OCI-LY1 (cell line): Measurements from ENCODE around the gene ANKH.

ENCODE experiments used
- H2AFZ ChIP-seq: fragments of 200-600 bp; sonication (generic), shearing (Covaris generic); 2 replicates; pipeline ENCODE4 v1.6.0; 2014; ENCODE audit warnings: antibody characterized with exemption, mild to moderate bottlenecking, low read length
- H3F3A ChIP-seq: fragments of 200-600 bp; sonication (generic), shearing (Covaris generic); 2 replicates; pipeline ENCODE4 v1.6.0; 2014; ENCODE audit warnings: mild to moderate bottlenecking, antibody characterized with exemption, low read length, moderate library complexity; ENCODE audit not compliant: insufficient read depth
- H3K27ac ChIP-seq: fragments of 200-600 bp; sonication (generic); 2 replicates; pipeline ENCODE4 v1.5.1; 2014; ENCODE audit warnings: low read length, mixed run types, mild to moderate bottlenecking, low read depth; ENCODE audit not compliant: poor library complexity, severe bottlenecking
- H3K27me3 ChIP-seq: fragments of 200-600 bp; sonication (generic); 2 replicates; pipeline ENCODE4 v1.6.0; 2014; ENCODE audit warnings: antibody characterized with exemption, mild to moderate bottlenecking, low read length, moderate library complexity; ENCODE audit not compliant: insufficient read depth
- H3K36me3 ChIP-seq: fragments of 200-600 bp; sonication (generic); 2 replicates; pipeline ENCODE4 v1.6.1; 2014; ENCODE audit warnings: mild to moderate bottlenecking, antibody characterized with exemption, low read length, moderate library complexity, mixed read lengths; ENCODE audit not compliant: insufficient read depth
- H3K4me1 ChIP-seq: fragments of 200-600 bp; sonication (generic); 2 replicates; pipeline ENCODE4 v1.5.1; 2014; ENCODE audit warnings: mild to moderate bottlenecking, low read length, moderate library complexity; ENCODE audit not compliant: insufficient read depth, severe bottlenecking
- H3K4me2 ChIP-seq: fragments of 200-600 bp; sonication (generic), shearing (Covaris generic); 2 replicates; pipeline ENCODE4 v1.6.1; 2014; ENCODE audit warnings: low read length
- H3K4me3 ChIP-seq: fragments of 200-600 bp; sonication (generic); 2 replicates; pipeline ENCODE4 v1.5.1; 2014; ENCODE audit warnings: low read length, low read depth, mild to moderate bottlenecking, mixed read lengths; ENCODE audit not compliant: poor library complexity, severe bottlenecking
- H3K79me2 ChIP-seq: fragments of 200-600 bp; shearing (Covaris generic); 2 replicates; pipeline ENCODE4 v1.6.1; 2016; ENCODE audit warnings: mixed run types, low read length, mixed read lengths; ENCODE audit not compliant: insufficient read depth
- H3K9ac ChIP-seq: fragments of 200-600 bp; sonication (generic), shearing (Covaris generic); 2 replicates; pipeline ENCODE4 v1.6.1; 2014; ENCODE audit warnings: mild to moderate bottlenecking, low read length, mixed read lengths
- H3K9me2 ChIP-seq: fragments of 200-600 bp; sonication (generic), shearing (Covaris generic); 2 replicates; pipeline ENCODE4 v1.6.1; 2014; ENCODE audit warnings: low read depth, mild to moderate bottlenecking, low read length, mixed read lengths
- H3K9me3 ChIP-seq: fragments of 200-600 bp; shearing (Covaris generic); 2 replicates; pipeline ENCODE4 v1.6.1; 2014; ENCODE audit warnings: low read length, mixed read lengths
- H4K20me1 ChIP-seq: fragments of 200-600 bp; sonication (generic), shearing (Covaris generic); 2 replicates; pipeline ENCODE4 v1.6.0; 2016; ENCODE audit warnings: mild to moderate bottlenecking, low read length; ENCODE audit not compliant: insufficient read depth
- CTCF ChIP-seq: fragments of 200-600 bp; sonication (generic), shearing (Covaris generic); IDR thresholded peaks from 2 replicates; pipeline ENCODE4 v1.5.1; 2017; ENCODE audit warnings: mild to moderate bottlenecking, antibody characterized with exemption, low read length, moderate library complexity, mixed read lengths
- EZH2 ChIP-seq: fragments of 200-600 bp; sonication (generic), shearing (Covaris generic); IDR thresholded peaks from 2 replicates; pipeline ENCODE4 v1.8.0; 2017; ENCODE audit warnings: borderline replicate concordance, mixed run types, mild to moderate bottlenecking, antibody characterized with exemption, low read length, moderate library complexity, mixed read lengths

ANKH gene

GRCh38 chr5:14744296-14745187, 127.0 kb downstream of the ANKH start:
- Histone ChIP-seq H3K27me3 (no peaks in the 10 kb centered on the region), H3K4me2 (peak overlapping the region; percentile 7; the same call in 1 of the 2 replicates), H3K4me3 (no peak overlapping the region), H3K9me3 (no peaks in the 10 kb centered on the region), H2AFZ (no peak overlapping the region), H3F3A (no peaks in the 10 kb centered on the region), H3K9me2 (no peaks in the 10 kb centered on the region), H4K20me1 (no peaks in the 10 kb centered on the region), H3K79me2 (no peaks in the 10 kb centered on the region), H3K27ac (peak overlapping the region; percentile 73), H3K9ac (no peak overlapping the region), H3K36me3 (peaks cover 54% of the 10 kb centered on the region; the same call in 1 of the 2 replicates), H3K4me1 (peaks cover 30% of the 10 kb centered on the region)
- TF ChIP-seq EZH2 (no peak), CTCF (no peak)

GRCh38 chr5:14743601-14744295, 127.8 kb downstream of the ANKH start:
- no peaks in the 10 kb centered on the region for H3K9me3 ChIP-seq
- H3K4me1 ChIP-seq, result peaks cover 30% of the 10 kb centered on the region
- H3K4me2 ChIP-seq, result no peak overlapping the region
- no peaks in the 10 kb centered on the region for H3K79me2 ChIP-seq
- TF ChIP-seq CTCF (no peak), EZH2 (no peak)
- no peak overlapping the region for H2AFZ ChIP-seq
- peak overlapping the region; percentile 50 for H3K27ac ChIP-seq
- H3K9me2 ChIP-seq, result no peaks in the 10 kb centered on the region
- no peaks in the 10 kb centered on the region for H3K27me3 ChIP-seq
- H4K20me1 ChIP-seq, result no peaks in the 10 kb centered on the region
- H3K36me3 ChIP-seq, result peaks cover 51% of the 10 kb centered on the region; the same call in 1 of the 2 replicates
- H3F3A ChIP-seq, result no peaks in the 10 kb centered on the region
- no peak overlapping the region for H3K4me3 ChIP-seq
- H3K9ac ChIP-seq, result no peak overlapping the region

- H3K27ac ChIP-seq, result peak overlapping the region; percentile 50
- H3K36me3 ChIP-seq, result peaks cover 42% of the 10 kb centered on the region; the same call in 1 of the 2 replicates
- no peaks in the 10 kb centered on the region for H3K9me2 ChIP-seq
- no peak overlapping the region for H3K4me2 ChIP-seq
- H3K79me2 ChIP-seq, result no peaks in the 10 kb centered on the region
- no peak overlapping the region for H3K9ac ChIP-seq
- H4K20me1 ChIP-seq, result no peaks in the 10 kb centered on the region
- no peaks in the 10 kb centered on the region for H3K9me3 ChIP-seq
- H3K27me3 ChIP-seq, result no peaks in the 10 kb centered on the region
- H3F3A ChIP-seq, result no peaks in the 10 kb centered on the region
- H3K4me1 ChIP-seq, result peaks cover 30% of the 10 kb centered on the region
- no peak overlapping the region for H3K4me3 ChIP-seq
- TF ChIP-seq EZH2 (no peak), CTCF (no peak)
- no peak overlapping the region for H2AFZ ChIP-seq
Observed at GRCh38 chr5:14742498-14742897, 129.1 kb downstream of the ANKH start.
